HepG2 (cell line): ENCODE results near the gene TBL3. TPM values are rescaled to one million over a fixed set of nuclear protein-coding genes. Genes with fewer than 3 reads are reported as not detected.
A peak's percentile ranks its signal among the peaks of the same experiment; 100 is the strongest.

Experiments used
- BORCS8-MEF2B ChIP-seq: sonication (generic); formaldehyde crosslinking; IDR thresholded peaks from 2 replicates; pipeline ENCODE4 v1.8.0; 2022; ENCODE audit warnings: mild to moderate bottlenecking, missing genetic modification reagents
- CAMTA2 ChIP-seq: sonication (generic); formaldehyde crosslinking; IDR thresholded peaks from 2 replicates; pipeline ENCODE4 v1.4.0; 2020; ENCODE audit warnings: mild to moderate bottlenecking, missing genetic modification reagents, borderline replicate concordance
- JUND ChIP-seq: sonication (generic); formaldehyde crosslinking; IDR thresholded peaks from 2 replicates; pipeline ENCODE4 v1.8.0; 2022; ENCODE audit warnings: mild to moderate bottlenecking, missing genetic modification reagents
- MBD4 ChIP-seq: IDR thresholded peaks from 2 replicates; pipeline ENCODE4 v1.6.1; 2012; ENCODE audit warnings: low read length, inconsistent platforms, borderline replicate concordance
- NR2F6 ChIP-seq, 2 experiments: IDR thresholded peaks; 2 replicates each; pipeline ENCODE4 v1.6.1; 2016; ENCODE audit warnings: antibody characterized with exemption in 1 of 2, mild to moderate bottlenecking in 1 of 2
- RAD51 ChIP-seq: fragments of 450-650 bp; IDR thresholded peaks from 2 replicates; pipeline ENCODE4 v1.6.1; 2016; ENCODE audit warnings: borderline replicate concordance
- RFXAP ChIP-seq: sonication (generic); formaldehyde crosslinking; IDR thresholded peaks from 2 replicates; pipeline ENCODE4 v1.4.0; 2020; ENCODE audit warnings: missing genetic modification reagents, borderline replicate concordance
- SAP130 ChIP-seq: IDR thresholded peaks from 2 replicates; pipeline ENCODE4 v1.6.1; 2016; ENCODE audit warnings: low read depth
- TOPORS ChIP-seq: sonication (generic); formaldehyde crosslinking; IDR thresholded peaks from 2 replicates; pipeline ENCODE4 v1.8.0; 2023; ENCODE audit warnings: mild to moderate bottlenecking, missing genetic modification reagents
- ZC3H13 ChIP-seq: sonication (generic); formaldehyde crosslinking; IDR thresholded peaks from 2 replicates; pipeline ENCODE4 v1.8.1; 2023; ENCODE audit warnings: mild to moderate bottlenecking, missing genetic modification reagents, moderate library complexity
- ZNF180 ChIP-seq: sonication (generic); formaldehyde crosslinking; IDR thresholded peaks from 2 replicates; pipeline ENCODE4 v1.4.0; 2020; ENCODE audit warnings: low read depth, missing genetic modification reagents, borderline replicate concordance
- ZNF264 ChIP-seq: sonication (generic); formaldehyde crosslinking; IDR thresholded peaks from 2 replicates; pipeline ENCODE4 v1.4.0; 2020; ENCODE audit warnings: missing genetic modification reagents
- ZNF3 ChIP-seq: IDR thresholded peaks from 2 replicates; pipeline ENCODE4 v1.7.0; 2017; ENCODE audit warnings: inconsistent platforms
- ZNF556 ChIP-seq: sonication (generic); formaldehyde crosslinking; IDR thresholded peaks from 2 replicates; pipeline ENCODE4 v1.4.0; 2020; ENCODE audit warnings: mild to moderate bottlenecking, missing genetic modification reagents, borderline replicate concordance
- ZNF615 ChIP-seq: sonication (generic); formaldehyde crosslinking; IDR thresholded peaks from 2 replicates; pipeline ENCODE4 v1.5.0; 2020; ENCODE audit warnings: mild to moderate bottlenecking, missing genetic modification reagents, borderline replicate concordance
- polyA plus RNA-seq, 8 experiments: library from polyadenylated mRNA; depleted of rRNA in 3 of 8; stranded (reverse) in 7 of 8; unstranded in 1 of 8; fragments of >200 nt; fragmentation: Illumina TruSeq in 4 of 8; extraction: Trizol in 4 of 8; gene quantifications; 2 replicates each; pipeline versions ENCODE4 v1.2.1 to v1.2.3, GENCODE V29; 2011 to 2016; ENCODE audit warnings: low read depth in 4 of 8, missing spikeins in 1 of 8, mixed read lengths in 1 of 8; ENCODE audit not compliant: insufficient read depth in 1 of 8
- total RNA-seq, 5 experiments: library from RNA; depleted of rRNA; stranded (reverse); fragments of >200 nt; fragmentation: Illumina TruSeq; extraction: Trizol; gene quantifications; 2 replicates each; pipeline ENCODE4 v1.2.3, GENCODE V29; 2016; ENCODE audit warnings: low read depth in 1 of 5
- TF ChIP-seq, protein P1 (sequence below): sonication (generic); IDR thresholded peaks from 2 replicates; pipeline ENCODE4 v1.6.1; 2016; ENCODE audit warnings: low read depth, borderline replicate concordance
- TF ChIP-seq, protein P2 (sequence below): sonication (generic); formaldehyde crosslinking; IDR thresholded peaks from 2 replicates; pipeline ENCODE4 v1.8.0; 2022; ENCODE audit warnings: mild to moderate bottlenecking, missing genetic modification reagents; ENCODE audit not compliant: insufficient replicate concordance
- TF ChIP-seq, protein P3 (sequence below): sonication (generic); formaldehyde crosslinking; IDR thresholded peaks from 2 replicates; pipeline ENCODE4 v1.4.0; 2020; ENCODE audit warnings: mild to moderate bottlenecking, missing genetic modification reagents
- TF ChIP-seq, protein P4 (sequence below): IDR thresholded peaks from 2 replicates; pipeline ENCODE4 v1.6.1; 2016; ENCODE audit warnings: mild to moderate bottlenecking
- TF ChIP-seq, protein P5 (sequence below): fragments of 450-650 bp; IDR thresholded peaks from 2 replicates; pipeline ENCODE4 v1.6.1; 2017; ENCODE audit warnings: mild to moderate bottlenecking

Gene TBL3
- total and polyA plus RNA-seq, 2 of the 13 experiments (the other 11 are each of a cell fraction or from before 2014, with no cell fraction given) = 16.8 to 38.0 TPM

DNA sequence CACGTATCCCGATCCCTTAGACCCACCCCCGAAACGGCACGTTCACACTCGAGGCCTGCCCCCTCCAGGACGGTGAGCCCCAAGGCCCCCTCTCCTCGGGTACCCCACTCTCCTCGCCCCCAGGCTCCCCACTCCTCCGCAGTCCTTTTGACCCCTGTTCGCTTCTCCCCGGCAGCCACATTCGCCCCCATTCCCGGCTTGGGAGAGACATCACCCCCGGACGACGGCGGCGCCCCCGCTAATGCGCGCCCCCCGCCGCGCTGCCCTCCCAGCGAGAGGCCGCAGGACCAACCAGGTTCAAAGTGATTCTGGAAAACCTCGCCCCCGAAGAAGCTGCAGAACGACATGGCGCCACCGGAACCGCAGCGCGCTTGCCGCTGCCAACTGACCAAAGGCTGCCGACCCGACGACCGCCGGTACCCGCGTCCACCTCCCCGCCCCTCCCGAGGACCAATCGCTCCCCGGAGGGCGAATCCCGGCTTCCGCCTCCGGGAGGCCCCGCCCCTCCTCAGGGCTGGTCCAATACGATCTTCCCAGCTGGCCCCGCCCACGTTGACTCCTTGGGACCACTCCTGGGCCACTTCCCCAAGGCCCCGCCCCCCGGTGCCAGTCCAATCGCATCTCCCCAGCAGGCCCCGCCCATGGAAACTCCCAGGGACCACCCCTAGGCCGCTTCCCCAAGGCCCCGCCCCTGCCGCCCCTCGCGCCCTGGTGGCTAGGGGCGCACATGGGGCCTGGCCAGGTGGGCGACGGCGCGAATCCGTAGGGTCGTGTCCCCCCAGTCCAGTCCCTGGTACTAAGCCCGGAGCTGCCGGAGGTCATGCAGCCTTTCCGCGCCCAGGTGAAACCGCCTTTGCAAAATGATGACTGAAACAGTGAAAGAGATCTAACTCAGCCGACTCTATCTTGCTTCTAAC is 28.8 kb upstream of the TBL3 start, which contains the start of gene MSRB1 (continued):
- TF ChIP-seq, protein P1, sequence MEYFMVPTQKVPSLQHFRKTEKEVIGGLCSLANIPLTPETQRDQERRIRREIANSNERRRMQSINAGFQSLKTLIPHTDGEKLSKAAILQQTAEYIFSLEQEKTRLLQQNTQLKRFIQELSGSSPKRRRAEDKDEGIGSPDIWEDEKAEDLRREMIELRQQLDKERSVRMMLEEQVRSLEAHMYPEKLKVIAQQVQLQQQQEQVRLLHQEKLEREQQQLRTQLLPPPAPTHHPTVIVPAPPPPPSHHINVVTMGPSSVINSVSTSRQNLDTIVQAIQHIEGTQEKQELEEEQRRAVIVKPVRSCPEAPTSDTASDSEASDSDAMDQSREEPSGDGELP = no peak
- TF ChIP-seq RFXAP (CRISPR knock-in tag) (no peak), ZNF3 (CRISPR knock-in tag) (no peak), SAP130 (peak; percentile 96), ZNF615 (CRISPR knock-in tag) (no peak), ZNF556 (CRISPR knock-in tag) (no peak; the same call in 1 of the 2 replicates), JUND (CRISPR knock-in tag) (no peak), ZNF180 (CRISPR knock-in tag) (no peak), NR2F6 (IDR thresholded peaks at IDR 0.05) (no peak), NR2F6 (CRISPR knock-in tag; IDR thresholded peaks at IDR 0.05) (peak; percentile 32; the same call in 1 of the 2 replicates), ZNF264 (no peak), CAMTA2 (CRISPR knock-in tag) (no peak), RAD51 (no peak), TOPORS (CRISPR knock-in tag) (0 out of 2 replicates have a peak, but pooled peaks have one; percentile 51), MBD4 (no peak), BORCS8-MEF2B (CRISPR knock-in tag) (peak; percentile 62), ZC3H13 (CRISPR knock-in tag) (peak; percentile 53; the same call in 1 of the 2 replicates)
- TF ChIP-seq, protein P2, sequence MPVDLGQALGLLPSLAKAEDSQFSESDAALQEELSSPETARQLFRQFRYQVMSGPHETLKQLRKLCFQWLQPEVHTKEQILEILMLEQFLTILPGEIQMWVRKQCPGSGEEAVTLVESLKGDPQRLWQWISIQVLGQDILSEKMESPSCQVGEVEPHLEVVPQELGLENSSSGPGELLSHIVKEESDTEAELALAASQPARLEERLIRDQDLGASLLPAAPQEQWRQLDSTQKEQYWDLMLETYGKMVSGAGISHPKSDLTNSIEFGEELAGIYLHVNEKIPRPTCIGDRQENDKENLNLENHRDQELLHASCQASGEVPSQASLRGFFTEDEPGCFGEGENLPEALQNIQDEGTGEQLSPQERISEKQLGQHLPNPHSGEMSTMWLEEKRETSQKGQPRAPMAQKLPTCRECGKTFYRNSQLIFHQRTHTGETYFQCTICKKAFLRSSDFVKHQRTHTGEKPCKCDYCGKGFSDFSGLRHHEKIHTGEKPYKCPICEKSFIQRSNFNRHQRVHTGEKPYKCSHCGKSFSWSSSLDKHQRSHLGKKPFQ (CRISPR knock-in tag) = peak; percentile 1
- TF ChIP-seq, protein P3, sequence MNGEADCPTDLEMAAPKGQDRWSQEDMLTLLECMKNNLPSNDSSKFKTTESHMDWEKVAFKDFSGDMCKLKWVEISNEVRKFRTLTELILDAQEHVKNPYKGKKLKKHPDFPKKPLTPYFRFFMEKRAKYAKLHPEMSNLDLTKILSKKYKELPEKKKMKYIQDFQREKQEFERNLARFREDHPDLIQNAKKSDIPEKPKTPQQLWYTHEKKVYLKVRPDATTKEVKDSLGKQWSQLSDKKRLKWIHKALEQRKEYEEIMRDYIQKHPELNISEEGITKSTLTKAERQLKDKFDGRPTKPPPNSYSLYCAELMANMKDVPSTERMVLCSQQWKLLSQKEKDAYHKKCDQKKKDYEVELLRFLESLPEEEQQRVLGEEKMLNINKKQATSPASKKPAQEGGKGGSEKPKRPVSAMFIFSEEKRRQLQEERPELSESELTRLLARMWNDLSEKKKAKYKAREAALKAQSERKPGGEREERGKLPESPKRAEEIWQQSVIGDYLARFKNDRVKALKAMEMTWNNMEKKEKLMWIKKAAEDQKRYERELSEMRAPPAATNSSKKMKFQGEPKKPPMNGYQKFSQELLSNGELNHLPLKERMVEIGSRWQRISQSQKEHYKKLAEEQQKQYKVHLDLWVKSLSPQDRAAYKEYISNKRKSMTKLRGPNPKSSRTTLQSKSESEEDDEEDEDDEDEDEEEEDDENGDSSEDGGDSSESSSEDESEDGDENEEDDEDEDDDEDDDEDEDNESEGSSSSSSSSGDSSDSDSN (CRISPR knock-in tag) = peak; percentile 61; the same call in 1 of the 2 replicates
- TF ChIP-seq, protein P4, sequence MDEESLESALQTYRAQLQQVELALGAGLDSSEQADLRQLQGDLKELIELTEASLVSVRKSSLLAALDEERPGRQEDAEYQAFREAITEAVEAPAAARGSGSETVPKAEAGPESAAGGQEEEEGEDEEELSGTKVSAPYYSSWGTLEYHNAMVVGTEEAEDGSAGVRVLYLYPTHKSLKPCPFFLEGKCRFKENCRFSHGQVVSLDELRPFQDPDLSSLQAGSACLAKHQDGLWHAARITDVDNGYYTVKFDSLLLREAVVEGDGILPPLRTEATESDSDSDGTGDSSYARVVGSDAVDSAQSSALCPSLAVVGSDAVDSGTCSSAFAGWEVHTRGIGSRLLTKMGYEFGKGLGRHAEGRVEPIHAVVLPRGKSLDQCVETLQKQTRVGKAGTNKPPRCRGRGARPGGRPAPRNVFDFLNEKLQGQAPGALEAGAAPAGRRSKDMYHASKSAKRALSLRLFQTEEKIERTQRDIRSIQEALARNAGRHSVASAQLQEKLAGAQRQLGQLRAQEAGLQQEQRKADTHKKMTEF (CRISPR knock-in tag) = peak; percentile 26
- TF ChIP-seq, protein P5, sequence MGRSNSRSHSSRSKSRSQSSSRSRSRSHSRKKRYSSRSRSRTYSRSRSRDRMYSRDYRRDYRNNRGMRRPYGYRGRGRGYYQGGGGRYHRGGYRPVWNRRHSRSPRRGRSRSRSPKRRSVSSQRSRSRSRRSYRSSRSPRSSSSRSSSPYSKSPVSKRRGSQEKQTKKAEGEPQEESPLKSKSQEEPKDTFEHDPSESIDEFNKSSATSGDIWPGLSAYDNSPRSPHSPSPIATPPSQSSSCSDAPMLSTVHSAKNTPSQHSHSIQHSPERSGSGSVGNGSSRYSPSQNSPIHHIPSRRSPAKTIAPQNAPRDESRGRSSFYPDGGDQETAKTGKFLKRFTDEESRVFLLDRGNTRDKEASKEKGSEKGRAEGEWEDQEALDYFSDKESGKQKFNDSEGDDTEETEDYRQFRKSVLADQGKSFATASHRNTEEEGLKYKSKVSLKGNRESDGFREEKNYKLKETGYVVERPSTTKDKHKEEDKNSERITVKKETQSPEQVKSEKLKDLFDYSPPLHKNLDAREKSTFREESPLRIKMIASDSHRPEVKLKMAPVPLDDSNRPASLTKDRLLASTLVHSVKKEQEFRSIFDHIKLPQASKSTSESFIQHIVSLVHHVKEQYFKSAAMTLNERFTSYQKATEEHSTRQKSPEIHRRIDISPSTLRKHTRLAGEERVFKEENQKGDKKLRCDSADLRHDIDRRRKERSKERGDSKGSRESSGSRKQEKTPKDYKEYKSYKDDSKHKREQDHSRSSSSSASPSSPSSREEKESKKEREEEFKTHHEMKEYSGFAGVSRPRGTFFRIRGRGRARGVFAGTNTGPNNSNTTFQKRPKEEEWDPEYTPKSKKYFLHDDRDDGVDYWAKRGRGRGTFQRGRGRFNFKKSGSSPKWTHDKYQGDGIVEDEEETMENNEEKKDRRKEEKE = no peak
